Large intestine (tissue), 3 donors: ENCODE data around the gene PSD2. TPM values are rescaled to one million over a fixed set of nuclear protein-coding genes. Genes with fewer than 3 reads are reported as not detected.

Source experiments
- DNase-seq, 2 donors: peaks; one replicate each; pipeline versions ENCODE4 v3.0.0 to v3.0.0-alpha.2; 2013
- H3K27ac ChIP-seq: one replicate; pipeline ENCODE4 v1.5.1; 2013; ENCODE audit warnings: low read length
- H3K27me3 ChIP-seq: 2 replicates; pipeline ENCODE4 v1.6.1; 2013; ENCODE audit warnings: low read length; ENCODE audit not compliant: control insufficient read depth, insufficient read depth
- H3K36me3 ChIP-seq: 2 replicates; pipeline ENCODE4 v1.6.1; 2013; ENCODE audit warnings: low read length; ENCODE audit not compliant: control insufficient read depth, insufficient read depth
- H3K4me1 ChIP-seq: one replicate; pipeline ENCODE4 v1.6.1; 2013; ENCODE audit warnings: low read length; ENCODE audit not compliant: control insufficient read depth, insufficient read depth
- H3K4me3 ChIP-seq: one replicate; pipeline ENCODE4 v1.5.1; 2013; ENCODE audit warnings: low read length
- H3K9me3 ChIP-seq: one replicate; pipeline ENCODE4 v1.6.1; 2013; ENCODE audit warnings: mild to moderate bottlenecking, low read depth, low read length, moderate library complexity; ENCODE audit not compliant: control insufficient read depth
- WGBS: methylation state at CpG from one replicate; pipeline ENCODE4 v1.1.5; 2013; ENCODE audit warnings: low lambda C conversion rate; ENCODE audit not compliant: insufficient coverage; 5-methylcytosine and 5-hydroxymethylcytosine counted together
- polyA plus RNA-seq: library from polyadenylated mRNA; unstranded; fragments of 120-200 nt; gene quantifications from one replicate; pipeline ENCODE4 v1.2.1, GENCODE V29; 2013

Gene PSD2
- polyA plus RNA-seq, 1 donor, result 0.99 TPM

DNA sequence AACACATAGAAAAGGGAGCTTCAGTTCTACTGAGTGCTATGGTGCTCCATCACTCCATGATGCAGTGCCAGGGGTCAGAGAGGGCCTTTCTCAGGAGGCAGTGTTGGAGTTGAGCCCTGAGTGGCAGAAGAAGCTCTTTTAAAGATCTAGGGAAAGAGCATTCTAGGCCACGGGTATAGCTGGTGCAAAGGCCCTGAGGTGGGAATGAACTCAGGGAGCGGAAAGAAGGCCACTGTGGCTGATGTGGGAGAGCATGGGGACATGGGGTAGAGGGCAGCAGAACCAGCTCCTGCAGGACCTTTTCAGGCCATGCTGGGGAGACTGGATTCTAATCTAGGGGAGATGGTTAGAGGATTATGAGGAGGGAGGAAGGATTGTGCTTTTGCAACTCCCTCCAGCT, 9.9 kb downstream of the PSD2 start:
- H3K9me3 ChIP-seq, result no peaks in the 10 kb centered on the region
- no peak overlapping the region for H3K27ac ChIP-seq
- no CpG with 5 or more reads among the region's 2 CpGs for WGBS
- H3K4me3 ChIP-seq, result no peak overlapping the region
- no peak for DNase-seq
- H3K4me1 ChIP-seq, result no peaks in the 10 kb centered on the region
- no peaks in the 10 kb centered on the region for H3K36me3 ChIP-seq
- peaks cover 35% of the 10 kb centered on the region for H3K27me3 ChIP-seq

DNA sequence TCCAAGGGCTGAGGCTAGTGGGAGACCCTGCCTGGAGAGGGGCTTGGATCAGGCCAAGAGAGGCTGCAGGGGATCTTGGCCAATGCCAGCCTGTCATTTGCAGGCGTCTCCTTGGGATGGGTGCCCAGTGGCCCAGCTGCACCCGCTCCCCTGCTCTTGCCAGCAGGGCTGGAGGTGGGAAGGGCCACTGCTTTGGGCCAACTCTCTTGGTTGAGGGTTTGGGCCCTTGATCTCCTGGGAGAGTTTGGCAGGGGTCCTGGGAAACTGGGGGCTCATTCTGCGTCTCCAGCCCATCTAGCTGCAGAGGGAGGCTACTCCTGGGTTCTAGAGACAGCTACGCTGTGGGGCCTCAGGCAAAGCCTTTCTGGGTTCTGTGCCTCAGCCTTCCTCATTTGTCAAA, 10.5 kb downstream of the PSD2 start:
- Histone ChIP-seq H3K4me3 (no peak overlapping the region), H3K27ac (no peak overlapping the region), H3K36me3 (no peaks in the 10 kb centered on the region), H3K9me3 (no peaks in the 10 kb centered on the region), H3K27me3 (peaks cover 33% of the 10 kb centered on the region), H3K4me1 (no peaks in the 10 kb centered on the region)
- no CpG with 5 or more reads among the region's 4 CpGs for WGBS
- DNase-seq, result no peak

DNA sequence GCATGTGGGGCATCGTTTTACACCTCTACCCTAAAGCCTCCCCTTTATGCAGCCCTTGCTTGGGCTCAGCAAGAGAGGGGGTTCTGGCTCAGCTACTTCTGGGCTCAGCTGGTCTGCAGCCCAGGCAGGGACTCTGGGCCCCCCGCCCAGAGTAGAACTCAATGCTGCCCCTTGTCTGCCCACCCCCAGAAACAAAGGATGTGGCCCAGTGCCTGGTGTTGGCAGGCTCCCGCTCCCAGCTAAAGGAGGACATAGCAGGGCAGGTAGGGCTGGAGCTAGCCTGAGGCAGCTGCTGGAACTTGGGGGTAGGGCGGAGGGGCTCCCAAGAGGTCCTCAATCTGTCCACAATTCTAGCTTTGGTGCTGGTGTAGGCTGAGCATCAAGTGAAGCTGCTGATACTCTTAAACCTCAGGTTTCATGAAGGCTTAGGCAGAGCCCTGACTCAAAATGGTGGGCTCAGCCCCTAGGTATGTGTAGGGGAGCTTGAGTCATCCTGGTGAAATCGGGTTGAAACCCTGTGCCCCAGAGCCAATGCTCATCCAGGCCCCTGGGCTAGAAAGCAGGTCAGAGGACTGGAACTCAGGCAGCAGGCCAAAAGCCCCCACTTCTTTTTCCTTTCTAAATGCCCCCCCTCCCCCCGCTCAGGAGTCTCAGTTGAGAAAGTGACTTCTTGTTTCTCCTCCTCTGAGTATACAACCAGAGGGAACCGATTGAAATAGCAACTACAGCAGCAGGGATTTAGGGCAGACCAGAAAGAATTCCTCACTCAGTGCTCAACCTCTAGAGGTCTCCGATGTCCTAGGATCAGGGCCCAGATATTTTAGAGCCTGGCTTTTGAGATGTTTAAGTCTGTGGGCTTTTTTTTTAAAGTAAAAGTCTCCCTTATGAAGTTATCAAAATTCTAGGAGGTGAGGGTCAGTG, 11.4 kb downstream of the PSD2 start:
- WGBS, result no CpG with 5 or more reads among the region's 8 CpGs
- no peak overlapping the region for H3K27ac ChIP-seq
- H3K27me3 ChIP-seq, result peaks cover 25% of the 10 kb centered on the region
- no peaks in the 10 kb centered on the region for H3K9me3 ChIP-seq
- DNase-seq, result no peak
- H3K36me3 ChIP-seq, result no peaks in the 10 kb centered on the region
- H3K4me1 ChIP-seq, result no peaks in the 10 kb centered on the region
- H3K4me3 ChIP-seq, result no peak overlapping the region

DNA sequence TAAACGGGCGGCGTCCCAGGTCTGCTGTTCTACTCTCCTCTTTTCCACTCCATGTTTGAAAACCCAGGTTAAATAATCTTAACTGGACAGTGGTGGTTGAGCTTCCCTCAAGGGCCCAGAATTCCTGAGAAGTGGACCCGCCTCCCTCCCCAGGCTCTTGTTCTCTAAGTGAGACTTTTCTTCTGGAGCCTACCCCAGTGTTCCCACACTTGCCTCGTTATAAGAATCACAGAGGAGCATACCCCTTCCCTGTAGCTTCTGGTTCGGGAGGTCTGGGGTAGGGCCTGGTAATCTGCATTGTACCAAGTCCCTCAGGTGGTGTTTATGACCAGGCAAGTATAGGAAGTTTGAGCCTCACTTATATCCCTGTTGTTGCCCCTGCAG, 12.0 kb downstream of the PSD2 start:
- peaks cover 20% of the 10 kb centered on the region for H3K27me3 ChIP-seq
- no CpG with 5 or more reads among the region's 6 CpGs for WGBS

DNA sequence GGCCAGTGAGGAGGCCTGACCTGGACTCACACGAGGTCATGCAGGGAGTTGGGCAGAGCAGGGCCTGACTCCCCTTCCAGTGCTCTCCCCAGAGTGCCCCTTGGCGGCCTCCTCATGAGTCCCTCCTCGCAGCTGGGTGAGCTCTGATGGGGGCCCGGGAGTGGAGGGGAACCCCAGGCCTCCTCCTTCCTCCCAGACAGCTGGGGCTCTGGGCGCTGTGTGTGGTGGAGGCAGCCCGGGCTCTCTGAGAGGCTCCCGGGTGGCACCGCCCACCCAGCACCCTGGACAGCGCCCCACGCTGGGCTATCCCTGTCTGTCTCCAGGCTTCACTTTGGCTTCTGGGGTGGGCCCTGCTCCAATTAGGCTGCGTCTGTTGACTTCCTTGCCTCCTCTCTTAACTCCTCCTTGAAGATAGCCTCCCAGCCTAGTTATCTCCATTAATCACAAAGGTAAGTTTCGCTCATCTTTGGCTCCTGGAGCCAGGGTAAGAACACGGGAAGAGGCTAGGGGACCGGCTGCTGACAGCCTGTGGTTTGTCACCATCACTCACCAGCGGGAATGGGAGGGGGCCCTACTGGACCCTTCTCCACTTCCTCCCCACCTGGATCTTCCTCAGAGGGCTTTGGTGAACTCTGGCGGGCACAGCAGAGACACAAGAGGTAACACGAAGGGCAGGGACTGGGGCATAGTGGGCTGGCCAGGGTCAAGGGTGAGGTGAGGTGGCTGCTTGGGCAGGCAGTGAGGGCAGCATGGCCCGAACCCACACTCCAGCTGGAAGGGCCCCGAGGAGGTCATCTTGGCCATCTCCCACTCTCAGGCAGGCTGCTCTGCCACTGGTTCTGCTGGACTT, 13.1 kb downstream of the PSD2 start:
- DNase-seq, result peak in 1 of 2 donors; percentile 21
- Histone ChIP-seq H3K27ac (no peak overlapping the region), H3K27me3 (peaks cover 13% of the 10 kb centered on the region), H3K4me1 (no peaks in the 10 kb centered on the region), H3K36me3 (no peaks in the 10 kb centered on the region), H3K9me3 (no peaks in the 10 kb centered on the region), H3K4me3 (no peak overlapping the region)
- whole genome bisulfite sequencing, result no CpG with 5 or more reads among the region's 19 CpGs

More for the DNA sequence above, 12.0 kb downstream of the PSD2 start:
- no peaks in the 10 kb centered on the region for H3K36me3 ChIP-seq
- no peak overlapping the region for H3K4me3 ChIP-seq
- no peaks in the 10 kb centered on the region for H3K9me3 ChIP-seq
- no peak for DNase-seq
- no peak overlapping the region for H3K27ac ChIP-seq
- no peaks in the 10 kb centered on the region for H3K4me1 ChIP-seq

DNA sequence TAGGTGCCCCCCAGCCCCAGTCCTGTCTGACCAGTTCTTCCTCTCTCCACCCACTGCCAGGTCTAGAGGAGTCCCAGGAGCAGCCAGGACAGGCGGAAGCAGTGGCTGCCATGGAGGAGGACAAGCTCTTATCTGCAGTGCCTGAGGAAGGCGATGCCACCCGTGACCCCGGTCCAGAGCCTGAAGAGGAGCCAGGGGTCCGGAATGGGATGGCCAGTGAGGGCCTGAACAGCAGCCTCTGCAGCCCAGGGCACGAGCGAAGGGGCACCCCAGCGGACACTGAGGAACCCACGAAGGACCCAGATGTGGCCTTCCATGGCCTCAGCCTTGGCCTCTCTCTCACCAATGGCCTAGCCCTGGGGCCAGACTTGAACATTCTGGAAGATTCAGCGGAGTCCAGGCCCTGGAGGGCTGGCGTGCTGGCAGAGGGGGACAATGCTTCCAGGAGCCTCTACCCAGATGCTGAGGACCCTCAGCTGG, 13.8 kb downstream of the PSD2 start:
- H3K4me1 ChIP-seq, result no peaks in the 10 kb centered on the region
- H3K27me3 ChIP-seq, result peaks cover 13% of the 10 kb centered on the region
- H3K36me3 ChIP-seq, result no peaks in the 10 kb centered on the region
- no peak overlapping the region for H3K27ac ChIP-seq
- no peaks in the 10 kb centered on the region for H3K9me3 ChIP-seq
- WGBS, result no CpG with 5 or more reads among the region's 11 CpGs
- no peak for DNase-seq
- no peak overlapping the region for H3K4me3 ChIP-seq

DNA sequence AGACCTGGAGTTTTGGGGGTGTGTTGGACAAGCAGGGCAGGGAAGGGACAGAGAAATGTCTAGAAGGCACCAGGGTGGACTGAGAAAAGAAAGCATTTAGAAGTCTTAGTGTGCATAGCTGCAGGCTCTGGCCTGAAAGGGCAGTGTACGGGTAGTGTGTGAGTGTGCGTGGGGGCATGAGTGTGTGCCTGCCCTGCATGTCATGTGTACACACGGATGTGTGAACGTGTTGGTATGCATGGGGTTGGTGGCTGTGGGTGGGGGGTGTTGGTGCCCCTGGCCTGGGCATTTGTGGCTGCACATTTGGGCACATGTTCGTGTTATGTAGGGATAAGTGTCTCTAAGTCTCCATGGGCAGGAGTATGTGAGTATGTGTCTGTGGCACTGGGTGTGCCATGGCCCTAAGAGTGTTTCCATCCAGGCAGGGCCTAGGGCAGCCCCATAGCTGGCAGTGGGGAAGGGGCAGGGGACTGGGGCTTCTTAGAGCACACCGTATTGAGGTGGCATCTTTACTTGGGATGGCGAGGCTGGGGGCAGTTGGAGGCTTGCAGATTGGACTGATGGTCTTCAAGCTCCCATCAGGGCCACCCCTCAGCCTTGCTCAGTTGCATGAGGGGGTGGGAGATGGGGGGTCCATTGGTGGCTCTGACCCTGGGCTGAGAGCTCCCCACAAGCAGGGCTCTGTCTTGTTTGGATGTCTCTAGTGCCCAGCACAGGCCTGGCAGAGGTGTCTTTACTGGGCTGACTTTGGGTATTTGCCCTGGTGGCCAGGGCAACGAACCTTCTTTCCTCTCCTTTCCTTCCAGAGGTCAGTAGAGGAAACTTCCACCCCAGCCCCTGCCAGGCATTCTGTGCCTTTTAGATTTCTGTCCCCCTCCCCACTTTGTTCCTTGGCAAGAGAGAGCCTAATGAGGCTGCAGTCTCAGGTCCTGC, 15.0 kb downstream of the PSD2 start:
- no peak for DNase-seq
- Histone ChIP-seq H3K4me3 (no peak overlapping the region), H3K27me3 (peaks cover 11% of the 10 kb centered on the region), H3K9me3 (no peaks in the 10 kb centered on the region), H3K4me1 (no peaks in the 10 kb centered on the region), H3K27ac (no peak overlapping the region), H3K36me3 (no peaks in the 10 kb centered on the region)
- WGBS, result 0% methylated on average over 1 of the region's 8 CpGs

DNA sequence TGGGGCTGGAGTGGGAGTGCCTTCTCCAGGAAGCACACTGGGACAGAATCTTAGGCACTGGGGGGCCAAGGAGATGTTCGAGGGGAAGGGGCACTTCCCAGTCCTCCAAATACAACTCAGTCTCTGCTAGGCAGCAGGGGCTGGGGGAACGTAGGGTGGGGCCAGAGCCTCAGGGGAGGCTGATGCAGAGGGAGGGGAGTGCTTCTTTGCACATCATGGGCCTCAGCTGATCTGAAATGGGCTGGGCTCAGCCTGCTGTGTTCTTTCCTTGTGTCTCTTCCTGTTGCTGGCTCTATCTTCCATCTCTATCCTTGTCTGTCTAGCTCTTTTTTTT, 15.6 kb downstream of the PSD2 start:
- Histone ChIP-seq H3K9me3 (no peaks in the 10 kb centered on the region), H3K4me3 (no peak overlapping the region), H3K27ac (no peak overlapping the region), H3K36me3 (no peaks in the 10 kb centered on the region), H3K4me1 (no peaks in the 10 kb centered on the region), H3K27me3 (peaks cover 10% of the 10 kb centered on the region)
- no peak for DNase-seq
- no CpG with 5 or more reads among the region's 2 CpGs for WGBS

DNA sequence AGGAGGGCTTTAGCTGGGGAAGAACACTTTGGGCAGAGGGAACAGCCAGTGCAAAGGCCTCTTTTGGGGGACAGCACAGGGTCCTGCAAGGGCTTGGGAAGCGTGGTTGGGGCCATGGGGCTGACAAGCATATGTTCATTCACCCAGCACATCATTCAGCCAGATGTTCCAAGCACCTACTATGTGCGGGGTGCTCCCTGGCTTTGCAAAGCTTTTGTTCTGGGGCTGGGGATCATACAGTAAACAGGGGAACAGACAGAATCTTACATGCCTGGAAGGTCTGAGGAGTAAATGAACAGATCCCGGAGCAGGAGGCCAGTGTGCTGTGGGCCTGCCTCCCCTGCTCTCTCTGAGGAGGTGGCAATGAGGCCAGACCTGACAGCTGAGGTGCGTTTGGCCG, 16.7 kb downstream of the PSD2 start:
- Histone ChIP-seq H3K36me3 (no peaks in the 10 kb centered on the region), H3K9me3 (no peaks in the 10 kb centered on the region), H3K27ac (no peak overlapping the region), H3K4me3 (no peak overlapping the region), H3K27me3 (peaks cover 8% of the 10 kb centered on the region), H3K4me1 (no peaks in the 10 kb centered on the region)
- no CpG with 5 or more reads among the region's 5 CpGs for WGBS
- DNase-seq, result no peak
